GM18498 (cell line): ENCODE measurements around the gene LDOC1.
"Not testable (repeated sequence)": the region's sequence is repeated elsewhere in the genome, so short reads cannot be mapped to it uniquely, and the experiment has no call there.

ENCODE experiments used
- ATAC-seq: cut with Tn5 transposase; IDR thresholded peaks from one replicate; pipeline ENCODE4 v1.9.1; 2021; ENCODE audit warnings: mild to moderate bottlenecking, moderate library complexity; ENCODE audit not compliant: unreplicated experiment

LDOC1 gene

GRCh38 chrX:141176586-141177451, at the start of gene LDOC1:
LDOC1 (minus strand) TSS chrX:141177129; CDS start chrX:141177021, 108 bp downstream.
- no peak for ATAC-seq

- ATAC-seq, result no peak
Measured at GRCh38 chrX:141221611-141222010, 44.7 kb upstream of the LDOC1 start.

GRCh38 chrX:141220342-141221008, 43.5 kb upstream of the LDOC1 start:
- ATAC-seq, result no peak

GRCh38 chrX:141214196-141214595, 37.3 kb upstream of the LDOC1 start:
- ATAC-seq, result no peak

- ATAC-seq, result no peak
Measured at GRCh38 chrX:141201962-141202361, 25.0 kb upstream of the LDOC1 start.

GRCh38 chrX:141188573-141188972, 11.6 kb upstream of the LDOC1 start:
- not testable (repeated sequence) for ATAC-seq

- ATAC-seq, result no peak
Measured at GRCh38 chrX:141185366-141185765, 8.4 kb upstream of the LDOC1 start.

GRCh38 chrX:141183000-141183399, 6.1 kb upstream of the LDOC1 start:
- no peak for ATAC-seq

GRCh38 chrX:141180851-141181250, 3.9 kb upstream of the LDOC1 start:
- ATAC-seq, result no peak

- no peak for ATAC-seq
Measured at GRCh38 chrX:141175786-141176185, 1.1 kb downstream of the LDOC1 start.

- ATAC-seq, result no peak
Measured at GRCh38 chrX:141164406-141164805, 12.5 kb downstream of the LDOC1 start.

GRCh38 chrX:141158084-141158483, 18.8 kb downstream of the LDOC1 start:
- no peak for ATAC-seq

GRCh38 chrX:141155231-141155630, 21.7 kb downstream of the LDOC1 start:
- not testable (repeated sequence) for ATAC-seq

GRCh38 chrX:141142946-141143345, 34.0 kb downstream of the LDOC1 start:
- no peak for ATAC-seq

- ATAC-seq, result no peak
Measured at GRCh38 chrX:141133272-141133671, 43.7 kb downstream of the LDOC1 start.

- no peak for ATAC-seq
Measured at GRCh38 chrX:141127146-141127545, 49.8 kb downstream of the LDOC1 start.
